Measurements from ENCODE around the gene GPR68. TPM values are rescaled to one million over a fixed set of nuclear protein-coding genes. Genes with fewer than 3 reads are reported as not detected.

The GPR68 gene
- total RNA-seq, 6 experiments from 2014 or later, result 0.17 to 0.27 (median 0.19) TPM; not detected in 3

Other genes starting within 250 kb of the GPR68 start
- 1 to 10 TPM in 5 of 6 experiments, under 1 TPM in 1; 0.31 to 3.5 (median 1.7) TPM for gene RPS6KA5, start 184.1 kb downstream of the GPR68 start, total RNA-seq
- gene DGLUCY, start 130.6 kb downstream of the GPR68 start, total RNA-seq, result 10 to 100 TPM; 26.7 to 55.6 (median 39.8) TPM
- gene CCDC88C, start 173.1 kb upstream of the GPR68 start, total RNA-seq, result 1 to 10 TPM; 1.2 to 5.7 (median 3.1) TPM